NK-92 (cell line): Measurements from ENCODE around the gene GRPEL1.

Source experiments
- DNase-seq: peaks from one replicate; lab custom pipeline; 2025; ENCODE audit not compliant: unreplicated experiment; lab: John Stamatoyannopoulos, UW

GRPEL1 gene

DNA sequence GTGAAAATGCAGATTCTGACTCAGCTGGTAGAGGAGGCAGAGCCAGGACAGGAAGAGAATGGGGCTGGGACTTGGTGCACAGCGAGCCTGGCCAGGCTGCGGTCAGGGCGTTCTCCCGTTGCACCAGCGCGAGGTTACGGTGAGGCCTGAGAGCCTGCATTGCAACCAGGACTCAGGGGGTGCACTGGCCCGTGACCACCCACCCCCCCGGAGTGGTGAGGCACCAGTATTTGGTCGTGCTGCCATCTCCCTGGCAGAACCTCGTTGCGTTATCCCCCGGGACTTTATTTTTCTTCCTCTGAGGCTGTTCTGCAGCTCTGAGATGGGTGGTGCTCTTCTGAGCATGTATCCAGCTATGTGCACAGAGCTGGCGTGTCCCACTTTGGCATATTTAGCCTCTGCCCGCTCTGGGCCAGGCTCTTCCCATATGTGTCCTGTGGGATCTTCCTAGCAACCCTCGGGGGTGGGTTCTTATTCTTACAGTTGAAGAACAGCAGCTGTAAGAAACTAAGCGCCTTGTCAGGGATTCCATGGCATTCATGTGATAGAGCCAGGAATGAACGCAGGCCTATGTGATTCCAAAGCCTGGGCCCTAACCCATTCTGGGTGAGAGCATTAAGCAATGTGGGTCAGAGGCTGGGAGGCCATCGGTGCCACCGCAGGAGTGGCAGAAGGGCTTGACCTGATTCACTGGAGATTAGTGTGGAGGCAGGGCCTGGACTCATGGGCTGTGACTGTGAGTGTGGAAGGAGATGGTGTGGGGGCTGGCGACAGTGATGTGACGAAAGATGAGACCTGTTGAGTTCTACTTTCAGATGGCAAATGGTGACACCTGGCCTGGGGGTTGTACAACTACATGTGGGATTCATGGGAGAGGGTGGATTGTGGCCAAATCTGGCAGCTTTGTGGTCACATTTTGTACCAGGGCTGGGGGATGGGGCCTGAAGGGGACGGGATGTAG is 21.6 kb downstream of the GRPEL1 start:
- DNase-seq: no peak

DNA sequence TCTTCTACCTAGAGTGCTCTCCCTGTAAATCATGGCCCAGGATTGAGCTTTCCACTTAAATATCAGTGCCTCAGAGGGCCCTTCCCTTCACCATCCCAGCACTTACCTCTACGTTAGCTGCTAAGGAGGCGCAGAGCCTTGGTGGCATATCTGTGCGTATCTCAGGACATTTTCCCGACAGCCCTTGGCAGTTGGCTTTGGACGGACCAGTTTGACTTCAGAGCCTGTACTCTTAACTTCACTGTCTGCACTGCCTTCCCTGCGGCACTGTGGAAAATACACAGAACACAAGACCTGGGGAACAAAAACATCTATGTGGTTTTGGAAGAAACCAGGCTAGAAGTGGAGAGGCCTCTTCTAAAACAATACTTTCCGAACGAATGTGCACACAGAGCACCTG is 22.3 kb downstream of the GRPEL1 start:
- DNase-seq: no peak

DNA sequence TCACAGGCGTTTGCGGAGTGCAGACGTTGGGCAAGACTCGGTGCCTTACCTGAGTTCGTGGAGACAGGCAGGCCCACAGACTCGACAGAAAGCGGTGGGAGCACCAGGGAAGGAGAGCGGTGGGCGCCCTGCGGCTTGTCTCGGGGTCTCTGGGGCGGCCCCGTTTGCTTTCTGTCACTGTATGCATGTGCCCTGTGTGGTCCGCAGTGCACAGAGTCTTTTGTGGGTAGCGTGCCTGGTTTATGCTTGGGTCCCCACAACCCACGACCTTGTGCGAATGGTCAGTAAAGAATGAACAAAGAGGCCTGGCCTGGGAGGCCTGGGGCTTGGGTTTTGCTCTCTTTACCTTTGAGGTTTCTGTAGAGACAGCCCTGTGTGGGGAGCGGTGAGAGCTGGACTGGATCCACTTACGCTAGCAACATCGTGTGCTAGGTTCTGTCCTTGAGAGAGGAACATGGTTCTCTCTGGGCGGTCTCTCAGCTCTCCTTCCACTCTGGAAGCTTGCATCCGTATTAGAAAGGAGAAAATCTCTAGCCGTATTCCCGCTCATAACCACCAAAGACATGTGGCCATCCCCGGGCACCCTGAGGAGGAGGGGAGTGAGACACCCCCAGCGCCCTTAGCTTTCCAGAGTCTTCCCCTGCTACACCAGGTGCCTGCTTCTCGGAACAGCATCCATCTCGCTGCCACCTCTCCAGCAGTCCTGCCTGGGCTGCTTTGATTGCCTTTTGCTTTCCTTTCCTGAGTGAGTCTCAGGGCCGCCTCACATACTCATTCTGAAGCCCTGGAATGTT is 23.5 kb downstream of the GRPEL1 start:
- no peak for DNase-seq

DNA sequence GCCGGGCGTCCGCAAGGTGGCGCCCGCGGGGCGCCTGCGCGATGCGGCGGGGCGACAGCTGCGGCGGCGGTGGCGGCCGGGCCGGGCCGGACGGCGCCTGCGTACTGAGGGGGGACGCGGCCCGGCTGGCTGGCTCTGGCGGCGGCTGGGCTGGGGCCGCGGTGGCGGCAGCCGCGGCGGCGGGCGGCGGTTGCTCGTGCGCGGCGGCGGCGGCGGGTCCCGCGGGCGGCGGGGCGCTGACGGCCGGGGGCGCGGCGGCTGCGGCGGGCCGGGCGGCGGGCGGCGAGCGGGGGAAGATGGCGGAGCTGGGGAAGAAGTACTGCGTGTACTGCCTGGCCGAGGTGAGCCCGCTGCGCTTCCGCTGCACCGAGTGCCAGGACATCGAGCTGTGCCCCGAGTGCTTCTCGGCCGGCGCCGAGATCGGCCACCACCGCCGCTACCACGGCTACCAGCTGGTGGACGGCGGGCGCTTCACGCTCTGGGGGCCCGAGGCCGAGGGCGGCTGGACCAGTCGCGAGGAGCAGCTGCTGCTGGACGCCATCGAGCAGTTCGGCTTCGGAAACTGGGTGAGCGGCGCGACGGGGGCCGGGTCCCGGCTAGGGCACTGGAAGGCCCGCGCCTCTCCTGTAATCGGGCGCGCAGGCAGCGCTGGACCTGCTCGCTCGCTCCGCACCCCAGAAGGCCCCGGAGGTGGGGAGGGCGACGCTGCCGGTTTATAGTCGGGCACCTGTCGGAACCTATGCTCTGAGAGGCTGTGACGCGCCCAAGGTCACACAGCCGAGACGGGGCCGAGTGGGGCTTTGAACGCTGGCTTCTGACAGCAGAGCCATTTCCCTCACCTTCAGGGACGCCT is 24.4 kb downstream of the GRPEL1 start, which contains the start of gene TADA2B:
TSS of gene TADA2B (plus strand) at position 89 of the 853 bp plus-strand sequence. CDS start at position 297, 208 bp downstream.
- DNase-seq: no peak

DNA sequence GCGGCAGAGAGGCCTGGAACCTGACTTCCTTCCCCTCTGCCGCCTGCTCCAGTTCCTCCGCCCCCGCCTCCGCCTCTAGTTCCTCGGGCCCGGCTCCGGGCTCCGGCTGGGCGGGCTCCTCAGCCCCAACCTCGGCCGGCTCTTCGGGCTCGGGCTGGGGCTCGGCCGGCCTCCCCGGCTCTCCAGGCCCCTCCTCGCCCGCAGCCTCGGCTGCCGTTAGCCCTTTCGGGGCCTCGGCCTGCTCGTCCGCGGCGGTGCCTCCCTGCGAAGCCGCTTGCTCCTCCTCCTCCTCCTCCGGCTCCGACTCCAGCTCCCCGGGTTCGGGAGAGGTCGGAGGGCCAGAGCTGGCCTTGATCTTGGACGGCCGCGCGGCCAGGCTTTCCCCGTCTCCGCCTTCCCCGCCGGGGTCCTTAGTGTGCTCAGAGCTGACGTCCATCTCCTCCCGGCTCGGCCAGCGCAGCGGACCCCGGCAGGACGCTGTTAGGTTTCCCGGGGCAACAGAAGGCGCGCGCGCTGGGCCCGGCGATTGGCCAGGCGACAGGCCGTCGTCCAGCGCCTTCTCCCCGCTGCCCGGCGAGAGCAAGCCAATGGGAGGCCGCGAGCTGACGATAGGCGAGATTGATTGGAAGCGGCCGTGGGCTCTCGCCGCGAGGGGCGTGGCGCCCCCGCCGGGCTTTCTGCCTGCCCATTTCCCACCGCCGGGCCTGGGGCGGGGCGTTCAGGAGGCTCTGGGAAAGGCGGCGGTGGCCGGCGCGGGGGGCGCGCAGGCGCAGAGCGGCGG is 25.2 kb downstream of the GRPEL1 start:
- peak; percentile 46 for DNase-seq

DNA sequence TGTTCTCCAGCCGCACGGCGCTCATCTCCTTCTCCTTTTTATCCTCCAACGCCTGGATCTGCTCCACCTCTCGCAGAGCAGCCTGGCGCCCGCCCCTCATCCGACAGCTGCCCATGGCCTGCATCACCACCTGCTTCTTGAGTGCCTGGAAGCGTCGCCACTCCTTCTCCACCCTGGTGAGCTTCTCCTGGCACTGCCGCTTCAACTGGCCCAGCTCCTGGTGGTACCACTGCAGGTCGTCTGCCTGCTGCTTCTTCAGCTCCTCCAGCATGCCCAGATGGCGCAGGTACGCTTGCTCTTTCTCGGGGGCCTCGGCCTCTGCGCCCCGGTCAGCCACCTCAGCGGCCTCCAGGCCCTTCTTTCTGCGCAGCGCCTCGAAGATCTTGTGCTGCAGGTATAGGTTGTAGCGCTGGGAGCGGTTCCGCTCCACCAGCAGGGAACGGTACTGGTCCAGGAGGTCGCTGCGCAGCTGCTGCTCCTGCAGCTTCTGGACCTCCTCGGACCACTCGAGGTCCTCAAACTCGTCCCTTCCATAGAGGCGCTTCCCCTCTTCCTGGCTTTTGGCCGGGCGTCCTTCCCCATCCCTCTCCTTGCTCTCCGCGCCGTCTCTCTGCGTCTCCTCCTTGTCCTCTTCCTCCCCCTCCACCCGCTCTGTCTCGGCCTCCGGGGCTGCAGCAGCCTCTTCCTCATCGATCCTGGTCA is 25.9 kb downstream of the GRPEL1 start:
- DNase-seq: no peak

DNA sequence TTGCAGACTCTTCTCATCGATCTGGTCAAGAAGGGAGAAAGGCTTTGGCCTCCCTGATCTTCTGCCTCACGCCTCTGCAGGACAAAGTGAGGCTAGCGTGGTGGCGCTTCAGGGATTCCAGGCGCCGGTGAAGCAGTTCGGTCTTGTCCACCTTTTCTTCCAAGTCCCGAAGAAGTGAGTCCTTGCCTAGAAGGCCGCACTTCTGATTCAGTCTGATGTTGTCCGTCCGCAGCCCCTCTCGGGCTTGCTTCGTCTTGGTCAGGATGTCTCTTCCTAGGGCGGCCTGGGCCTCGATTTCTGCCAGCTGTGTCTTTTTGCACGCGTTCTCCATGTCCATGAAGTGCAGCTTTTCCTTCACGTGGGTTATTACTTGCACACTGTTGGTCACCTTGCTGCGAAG is 26.6 kb downstream of the GRPEL1 start:
- DNase-seq: no peak

DNA sequence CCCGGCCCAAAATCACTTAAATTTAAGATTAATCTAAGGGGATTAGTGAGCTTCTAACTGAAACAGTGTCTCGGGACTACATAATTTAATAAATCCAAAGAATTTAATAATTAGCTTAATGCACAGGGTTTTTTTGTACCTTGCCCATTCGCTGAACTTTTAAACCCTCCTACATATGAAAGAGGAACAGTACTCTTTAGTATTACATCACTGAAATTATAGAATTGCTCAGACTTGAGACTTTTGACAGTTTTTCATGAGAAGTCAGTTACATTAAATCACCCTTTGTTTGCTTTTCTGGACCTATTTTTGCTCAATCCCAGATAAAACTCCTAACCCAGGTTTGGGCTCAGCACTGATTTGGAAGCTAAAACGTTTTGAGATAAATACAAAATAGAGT is 27.1 kb downstream of the GRPEL1 start:
- no peak for DNase-seq

DNA sequence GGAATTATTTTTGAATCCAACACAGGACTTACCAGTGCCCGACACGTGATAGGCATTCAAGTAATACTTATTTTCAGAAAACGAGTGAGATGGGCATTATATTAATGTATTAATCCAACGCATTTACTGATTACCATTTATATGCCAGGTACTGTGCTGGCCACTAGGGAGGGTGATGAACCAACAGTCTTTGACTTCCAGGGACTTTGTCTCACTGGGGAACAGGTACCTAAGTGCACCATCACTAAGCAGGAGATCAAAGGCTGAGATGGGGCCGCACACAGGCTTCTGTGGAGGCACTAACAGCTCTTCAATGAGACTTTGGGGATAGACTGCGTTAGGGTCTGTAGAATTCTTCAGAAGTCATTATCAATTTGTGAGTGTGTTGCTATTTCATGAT is 30.4 kb downstream of the GRPEL1 start:
- no peak for DNase-seq

DNA sequence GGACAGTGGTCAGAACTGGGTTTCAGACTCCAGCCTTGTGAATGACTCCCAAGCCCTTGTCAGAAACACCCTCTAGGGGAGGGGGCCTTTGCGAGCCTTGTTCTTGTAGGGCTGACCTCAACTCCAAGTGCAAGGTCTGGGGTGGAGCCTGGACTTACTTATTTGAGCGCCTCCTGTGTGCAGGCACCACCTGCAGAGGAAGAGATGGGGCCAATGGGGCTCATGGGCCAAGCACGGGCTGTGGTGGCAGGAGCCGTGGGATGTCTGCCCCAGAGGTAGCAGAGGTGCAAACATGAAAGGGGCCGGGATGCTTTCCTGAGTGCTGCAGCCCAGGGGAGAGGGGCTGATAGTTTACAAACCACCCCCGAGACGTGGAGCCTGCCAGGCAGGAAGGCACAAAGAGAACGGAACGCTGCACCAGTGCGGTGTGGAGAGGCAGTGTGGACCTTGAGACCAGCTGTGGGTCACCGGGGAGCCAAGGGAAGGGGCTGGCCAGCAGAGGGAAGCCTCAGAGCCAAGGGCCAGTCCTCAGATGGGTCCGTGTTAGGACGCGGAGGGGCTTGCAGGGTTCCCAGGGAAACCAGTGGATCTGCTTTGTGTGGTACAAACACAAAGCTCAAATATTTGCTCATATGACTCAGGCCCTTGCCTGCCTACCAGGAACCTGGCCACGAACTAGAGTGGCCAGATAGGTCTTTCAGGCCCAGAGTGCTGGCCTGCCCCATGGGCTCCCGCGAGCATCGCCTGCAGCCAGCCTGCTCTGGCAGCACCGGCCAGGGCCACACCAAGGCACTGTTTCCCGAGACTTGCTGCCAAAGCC is 33.4 kb downstream of the GRPEL1 start:
- no peak for DNase-seq

DNA sequence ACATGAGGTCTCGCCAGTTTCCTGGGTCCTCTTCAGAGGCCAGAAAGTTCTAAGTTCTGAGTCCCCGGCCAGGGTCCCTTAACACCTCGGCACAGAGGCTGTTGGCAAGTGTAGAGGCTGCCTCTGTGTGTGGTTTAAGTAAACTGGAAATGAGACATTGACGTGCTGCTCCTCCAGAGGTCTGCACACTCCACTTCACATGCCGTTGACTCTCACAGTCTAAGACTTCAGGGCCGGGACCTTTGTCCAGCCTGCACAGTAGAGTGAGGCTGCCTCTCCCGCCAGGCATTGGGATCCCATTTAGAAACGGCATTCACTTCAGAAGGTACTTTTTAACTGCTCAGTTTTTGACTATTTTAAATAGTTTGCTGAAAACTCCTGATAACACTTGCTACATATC is 35.3 kb downstream of the GRPEL1 start:
- DNase-seq: no peak

DNA sequence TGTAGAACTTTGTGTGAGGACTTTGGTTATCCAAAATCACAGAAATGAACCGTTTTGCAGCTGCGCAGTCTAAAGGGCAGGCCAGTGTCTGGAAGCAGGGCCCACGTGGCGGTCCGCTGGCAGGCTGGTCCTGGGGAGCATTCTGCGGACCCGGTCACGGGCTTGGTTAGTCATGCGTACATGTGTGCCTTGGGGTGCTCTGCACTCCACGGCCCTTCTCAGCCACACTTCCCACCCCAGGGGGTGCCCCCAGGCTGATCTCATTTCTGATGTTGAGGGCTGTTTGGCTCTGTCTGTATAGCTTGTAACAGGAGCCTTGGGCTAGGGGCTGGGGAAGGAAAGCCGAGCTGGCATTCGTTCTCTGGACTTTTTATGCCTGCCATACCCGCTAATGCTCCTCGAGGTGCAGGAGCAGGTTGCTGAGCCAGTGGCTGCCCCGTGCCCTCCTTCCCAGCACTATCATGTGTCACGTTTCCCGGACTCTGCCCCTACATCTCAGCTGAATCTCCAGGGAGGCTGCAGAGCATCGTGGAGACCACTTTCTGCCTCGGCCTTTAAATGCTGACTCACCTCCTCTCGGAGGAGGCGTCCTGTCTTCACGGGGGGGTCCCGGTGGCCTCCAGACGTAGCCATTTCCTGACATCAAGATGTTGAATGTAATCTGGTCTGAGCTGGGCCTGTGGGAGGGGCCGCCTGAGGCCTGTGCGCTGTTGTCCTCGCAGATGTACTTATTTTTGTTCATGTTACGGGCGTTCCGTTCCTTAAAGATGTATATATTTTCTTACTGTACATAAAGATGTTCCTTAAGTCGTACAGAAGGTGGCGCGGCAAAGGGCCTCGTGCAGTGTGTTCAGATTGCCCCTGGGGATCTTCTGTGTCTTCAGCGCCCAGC is 36.1 kb downstream of the GRPEL1 start:
- no peak for DNase-seq

DNA sequence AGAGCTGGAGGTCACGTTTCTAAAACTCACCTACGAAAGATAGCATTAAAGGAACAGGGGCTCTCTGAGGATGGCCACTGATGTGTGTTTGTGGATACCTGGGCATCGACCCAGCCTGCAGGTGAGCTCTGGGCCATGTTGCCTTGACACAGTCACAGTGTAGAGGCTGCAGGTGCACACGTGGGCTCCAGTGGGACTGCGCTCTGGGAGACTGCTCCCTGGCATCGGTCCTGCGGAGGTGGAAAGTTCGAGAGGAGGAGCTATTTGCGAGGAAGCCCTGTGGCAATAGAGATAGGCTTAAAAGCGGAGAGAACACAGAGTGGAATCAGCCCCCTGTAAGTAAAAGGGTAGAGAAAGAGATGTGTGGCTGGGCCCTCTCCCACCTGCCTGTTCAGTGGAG is 37.0 kb downstream of the GRPEL1 start:
- DNase-seq: no peak

DNA sequence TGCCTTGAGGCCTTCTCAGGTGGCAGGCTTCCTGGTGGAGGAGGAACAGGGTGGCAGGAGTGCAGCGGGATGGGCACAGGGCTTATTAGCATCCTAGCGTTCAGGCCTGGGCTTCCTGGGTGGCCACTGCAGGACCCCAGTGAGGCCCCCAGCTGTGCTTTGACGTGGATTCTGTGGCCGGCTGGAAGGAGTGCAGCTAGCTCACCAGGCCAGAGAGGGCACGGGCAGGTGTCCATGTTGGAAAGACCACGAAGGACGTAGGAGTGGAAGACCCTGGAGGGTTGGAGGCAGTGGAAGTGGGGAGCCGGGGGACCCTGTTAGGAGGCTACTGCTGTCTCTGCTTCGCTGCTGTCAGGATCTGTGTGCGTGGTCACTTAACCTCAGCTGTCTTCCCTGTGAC is 37.9 kb downstream of the GRPEL1 start:
- DNase-seq: no peak

DNA sequence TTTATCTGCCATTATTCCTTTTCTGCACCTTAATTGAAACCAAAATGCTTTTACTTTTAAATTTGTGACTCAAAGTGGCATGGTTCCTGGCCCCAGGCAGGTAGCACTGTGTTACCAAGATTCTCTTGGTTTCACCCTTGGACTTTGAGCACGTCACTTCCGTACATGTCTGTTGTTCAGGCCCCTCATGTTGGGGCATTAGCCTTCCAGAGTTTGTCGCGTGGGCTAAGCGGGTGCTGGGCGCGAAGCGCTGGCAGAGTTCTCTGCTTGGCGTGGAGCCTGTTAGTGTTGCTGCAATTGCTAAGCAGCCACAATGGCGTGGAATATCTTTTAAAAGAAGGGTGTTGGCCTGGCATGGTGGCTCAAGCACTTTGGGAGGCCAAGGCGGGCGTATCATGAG is 38.7 kb downstream of the GRPEL1 start:
- DNase-seq: no peak

DNA sequence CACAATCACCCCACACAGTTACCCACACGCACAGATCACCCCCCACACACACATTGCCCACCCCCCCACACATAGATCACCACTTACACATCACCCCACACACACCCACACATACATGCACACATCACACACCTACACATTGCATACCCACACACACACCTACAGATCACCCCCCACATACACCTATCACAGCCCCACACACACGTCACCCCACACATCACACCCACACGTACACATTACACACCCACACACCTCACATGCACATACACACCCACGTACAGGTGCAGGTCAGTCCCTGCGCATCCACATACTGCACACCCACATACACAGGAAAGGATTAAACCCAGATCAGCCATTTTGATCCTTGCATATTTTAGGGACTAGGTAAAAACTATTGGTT is 40.0 kb downstream of the GRPEL1 start:
- DNase-seq: no peak

DNA sequence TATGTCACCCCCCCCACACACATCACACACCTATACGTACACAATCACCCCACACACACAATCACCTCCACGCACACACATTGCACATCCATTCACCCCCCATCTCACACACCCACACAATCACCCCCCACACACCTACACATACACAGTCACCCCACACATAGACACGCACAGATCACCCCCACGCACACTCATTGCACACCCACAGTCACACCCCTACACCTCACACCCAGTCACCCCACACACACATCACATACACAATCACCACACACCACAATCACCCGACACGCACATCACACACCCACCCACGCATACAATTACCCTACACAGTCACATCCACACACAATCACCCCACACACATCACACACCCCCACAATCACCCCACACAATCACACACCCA is 40.6 kb downstream of the GRPEL1 start:
- no peak for DNase-seq

DNA sequence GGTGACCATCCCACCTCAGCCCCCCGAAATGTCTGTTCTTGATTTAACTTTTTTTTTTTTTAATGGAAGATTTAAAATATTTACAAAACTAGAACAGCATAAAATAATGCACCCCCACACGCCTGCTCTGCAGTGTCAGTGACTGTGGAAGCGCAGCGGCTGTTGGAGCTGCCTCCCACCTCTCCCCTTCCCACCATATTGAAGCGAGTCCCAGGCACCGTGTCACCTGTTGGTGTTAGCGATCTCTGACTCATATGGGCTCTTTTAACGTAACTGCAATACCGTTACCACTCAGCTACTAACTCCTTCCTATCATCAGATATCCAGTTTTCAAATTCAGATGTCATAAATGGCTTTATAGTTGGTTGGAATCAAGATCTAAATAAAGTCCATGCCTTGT is 41.8 kb downstream of the GRPEL1 start:
- no peak for DNase-seq
